Heart left ventricle (tissue), 13 donors: ENCODE measurements around the gene CCDC152.

ENCODE experiments used
- POLR2A ChIP-seq, 2 donors: fragments of 450-650 bp; IDR thresholded peaks; one replicate each; pipeline ENCODE4 v1.6.1; 2017; ENCODE audit warnings: antibody characterized with exemption in 2 of 2, mild to moderate bottlenecking in 2 of 2, moderate library complexity in 2 of 2
- TF ChIP-seq, protein P1 (sequence below), 12 donors: fragments of 200-600 bp; sonication (generic) in 4 of 12; IDR thresholded peaks; one replicate each; pipeline versions ENCODE4 v1.5.0 to v1.8.0; 2018 to 2022; ENCODE audit warnings: antibody characterized with exemption in 12 of 12, mild to moderate bottlenecking in 5 of 12
- donor health status: ischemic (EF 13 %, LVEDD 7.1; RV severe dilation, severe dysfunction).
- donor health status: DM: no; HTN: yes; CAD: no.
- donor health status: DM: no; HTN: no; CAD: no.
- donor health status: ischemic (EF 25% LVEDD 6.9; RV normal size, moderate dysfunction).
- donor health status: ischemic (EF 25% LVEDD 5.7; RV mildly dilated, moderate dysfunction).
- donor health status: ischemic (EF 35%, LVEDD 5.7; RV mildly dilated, moderate dysfunction).
- donor health status: nonischemic (EF 11% LVEDD 7.7; RV severe dilation, severe dysfunction).
- donor health status: DM: yes; HTN: yes; CAD: no.
- donor health status: PGD.
- donor health status: ischemic (EF 29% LVEDD 5.4; RV normal size, mild dysfunction).
- donor health status: nonischemic (EF 23%, LVEDD 6.1; RV moderate dilation, normal function).

GRCh38 chr5:42825422-42826148 lies 69.0 kb downstream of the CCDC152 start:
- TF ChIP-seq, protein P1, sequence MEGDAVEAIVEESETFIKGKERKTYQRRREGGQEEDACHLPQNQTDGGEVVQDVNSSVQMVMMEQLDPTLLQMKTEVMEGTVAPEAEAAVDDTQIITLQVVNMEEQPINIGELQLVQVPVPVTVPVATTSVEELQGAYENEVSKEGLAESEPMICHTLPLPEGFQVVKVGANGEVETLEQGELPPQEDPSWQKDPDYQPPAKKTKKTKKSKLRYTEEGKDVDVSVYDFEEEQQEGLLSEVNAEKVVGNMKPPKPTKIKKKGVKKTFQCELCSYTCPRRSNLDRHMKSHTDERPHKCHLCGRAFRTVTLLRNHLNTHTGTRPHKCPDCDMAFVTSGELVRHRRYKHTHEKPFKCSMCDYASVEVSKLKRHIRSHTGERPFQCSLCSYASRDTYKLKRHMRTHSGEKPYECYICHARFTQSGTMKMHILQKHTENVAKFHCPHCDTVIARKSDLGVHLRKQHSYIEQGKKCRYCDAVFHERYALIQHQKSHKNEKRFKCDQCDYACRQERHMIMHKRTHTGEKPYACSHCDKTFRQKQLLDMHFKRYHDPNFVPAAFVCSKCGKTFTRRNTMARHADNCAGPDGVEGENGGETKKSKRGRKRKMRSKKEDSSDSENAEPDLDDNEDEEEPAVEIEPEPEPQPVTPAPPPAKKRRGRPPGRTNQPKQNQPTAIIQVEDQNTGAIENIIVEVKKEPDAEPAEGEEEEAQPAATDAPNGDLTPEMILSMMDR (IDR thresholded peaks at IDR 0.05), result no peak
- no peak for TF ChIP-seq POLR2A (IDR thresholded peaks at IDR 0.05)
